Rectal smooth muscle tissue (tissue), 1 donor: ENCODE results near the gene ZNF79.

ENCODE experiments used
- H3K27ac ChIP-seq: one replicate; pipeline ENCODE4 v1.7.0; 2013; ENCODE audit warnings: low read depth, low read length, inconsistent platforms
- H3K27me3 ChIP-seq: one replicate; pipeline ENCODE4 v1.7.0; 2013; ENCODE audit warnings: low read length; ENCODE audit not compliant: control insufficient read depth, insufficient read depth
- H3K36me3 ChIP-seq: one replicate; pipeline ENCODE4 v1.7.0; 2013; ENCODE audit warnings: low read length; ENCODE audit not compliant: control insufficient read depth, insufficient read depth
- H3K4me1 ChIP-seq: one replicate; pipeline ENCODE4 v1.7.0; 2013; ENCODE audit warnings: low read length; ENCODE audit not compliant: control insufficient read depth, insufficient read depth
- H3K4me3 ChIP-seq: one replicate; pipeline ENCODE4 v1.7.0; 2013; ENCODE audit warnings: low read length
- H3K9ac ChIP-seq: one replicate; pipeline ENCODE4 v1.7.0; 2013; ENCODE audit warnings: low read length

The ZNF79 gene

DNA sequence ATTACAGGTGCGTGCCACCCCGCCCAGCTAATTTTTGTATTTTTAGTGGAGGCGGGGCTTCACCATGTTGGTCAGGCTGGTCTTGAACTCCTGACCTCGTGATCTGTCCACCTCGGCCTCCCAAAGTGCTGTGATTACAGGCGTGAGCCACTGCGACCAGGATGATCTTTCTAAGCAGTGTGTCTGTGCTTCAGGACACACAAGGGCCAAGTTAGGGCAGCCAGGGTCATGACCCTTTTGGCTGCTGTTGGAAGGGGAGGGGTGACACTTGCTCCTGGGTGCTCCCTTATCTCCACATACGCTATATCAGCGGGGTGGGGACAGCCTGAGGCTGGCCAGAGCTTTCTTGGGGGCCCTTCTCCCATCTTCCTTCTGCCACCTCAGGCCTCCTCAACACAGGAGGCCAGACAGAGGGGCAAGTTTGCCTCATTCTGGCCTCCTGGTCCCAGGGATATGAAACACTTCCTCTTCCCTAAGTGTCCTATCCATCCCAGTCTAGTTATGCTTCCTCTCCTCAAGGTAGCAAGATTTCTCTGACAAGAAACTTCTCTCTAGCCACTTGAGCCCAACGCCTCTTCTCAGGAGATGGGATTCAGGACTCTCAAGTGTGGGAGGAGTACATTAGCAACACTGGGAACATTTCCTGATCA is 1.9 kb upstream of the ZNF79 start:
- Histone ChIP-seq H3K4me1 (peaks cover 29% of the 10 kb centered on the region), H3K9ac (no peak overlapping the region), H3K4me3 (peak overlapping the region; percentile 100), H3K36me3 (peaks cover 3% of the 10 kb centered on the region), H3K27me3 (no peaks in the 10 kb centered on the region), H3K27ac (peak overlapping the region; percentile 82)

DNA sequence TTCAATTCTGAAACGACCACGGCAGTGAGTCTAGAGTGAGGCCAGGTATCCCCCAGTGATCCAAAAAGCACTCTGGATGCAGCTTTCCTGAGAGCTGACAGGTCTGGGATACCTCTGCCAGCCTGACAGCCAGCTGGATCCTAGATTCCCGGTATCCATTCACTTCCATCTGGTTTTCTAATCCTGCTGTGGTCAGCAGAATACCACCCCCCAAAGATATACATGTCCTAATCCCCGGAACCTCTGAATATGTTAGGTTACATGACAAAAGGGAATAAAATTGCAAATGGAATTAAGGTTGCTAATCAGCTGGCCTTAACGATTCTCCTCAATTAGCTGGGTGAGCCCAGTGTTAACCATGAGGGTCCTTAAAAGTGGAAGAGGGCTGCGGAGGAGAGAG is 1.4 kb upstream of the ZNF79 start:
- Histone ChIP-seq H3K4me3 (peak overlapping the region; percentile 100), H3K9ac (no peak overlapping the region), H3K27me3 (no peaks in the 10 kb centered on the region), H3K4me1 (peaks cover 25% of the 10 kb centered on the region), H3K27ac (peak overlapping the region; percentile 82), H3K36me3 (peaks cover 3% of the 10 kb centered on the region)

GRCh38 chr9:127423476-127423933 is 677 bp upstream of the ZNF79 start:
- H3K36me3 ChIP-seq: no peaks in the 10 kb centered on the region
- H3K4me3 ChIP-seq: peak overlapping the region; percentile 100
- H3K27ac ChIP-seq: peak overlapping the region; percentile 82
- H3K27me3 ChIP-seq: no peaks in the 10 kb centered on the region
- peaks cover 21% of the 10 kb centered on the region for H3K4me1 ChIP-seq
- H3K9ac ChIP-seq: peak overlapping the region; percentile 43

DNA sequence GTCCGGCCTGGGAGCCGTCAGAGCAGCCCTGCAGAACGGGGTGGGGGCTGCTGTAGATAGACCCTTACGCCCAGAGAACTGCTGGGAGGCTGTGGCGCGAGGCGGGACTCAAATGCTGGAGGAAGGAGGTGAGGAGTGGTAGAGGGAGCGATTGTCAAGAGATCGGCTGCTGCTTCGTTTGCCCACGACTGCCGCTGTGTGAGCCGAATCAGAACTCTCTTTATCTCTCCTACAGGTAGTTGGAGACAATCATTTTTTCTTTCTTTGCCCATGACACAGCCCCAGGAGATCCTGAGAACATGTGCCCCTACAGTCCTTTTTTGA is 456 bp downstream of the ZNF79 start:
- Histone ChIP-seq H3K4me1 (peaks cover 21% of the 10 kb centered on the region), H3K27ac (peak overlapping the region; percentile 82), H3K36me3 (no peaks in the 10 kb centered on the region), H3K9ac (peak overlapping the region; percentile 89), H3K27me3 (no peaks in the 10 kb centered on the region), H3K4me3 (peak overlapping the region; percentile 100)

- H3K36me3 ChIP-seq: no peaks in the 10 kb centered on the region
Observed at GRCh38 chr9:127426756-127427155, 2.6 kb downstream of the ZNF79 start.

GRCh38 chr9:127428348-127428747 is 4.2 kb downstream of the ZNF79 start:
- Histone ChIP-seq H3K4me1 (peaks cover 8% of the 10 kb centered on the region), H3K36me3 (peaks cover 3% of the 10 kb centered on the region), H3K9ac (no peak overlapping the region), H3K4me3 (no peak overlapping the region), H3K27me3 (no peaks in the 10 kb centered on the region), H3K27ac (no peak overlapping the region)

More at GRCh38 chr9:127426756-127427155, 2.6 kb downstream of the ZNF79 start:
- Histone ChIP-seq H3K9ac (no peak overlapping the region), H3K27me3 (no peaks in the 10 kb centered on the region), H3K27ac (no peak overlapping the region), H3K4me1 (peaks cover 21% of the 10 kb centered on the region), H3K4me3 (no peak overlapping the region)

GRCh38 chr9:127430415-127430814 is 6.2 kb downstream of the ZNF79 start:
- Histone ChIP-seq H3K4me3 (no peak overlapping the region), H3K27ac (no peak overlapping the region), H3K36me3 (peaks cover 16% of the 10 kb centered on the region), H3K4me1 (peaks cover under 1% of the 10 kb centered on the region), H3K9ac (no peak overlapping the region), H3K27me3 (no peaks in the 10 kb centered on the region)

DNA sequence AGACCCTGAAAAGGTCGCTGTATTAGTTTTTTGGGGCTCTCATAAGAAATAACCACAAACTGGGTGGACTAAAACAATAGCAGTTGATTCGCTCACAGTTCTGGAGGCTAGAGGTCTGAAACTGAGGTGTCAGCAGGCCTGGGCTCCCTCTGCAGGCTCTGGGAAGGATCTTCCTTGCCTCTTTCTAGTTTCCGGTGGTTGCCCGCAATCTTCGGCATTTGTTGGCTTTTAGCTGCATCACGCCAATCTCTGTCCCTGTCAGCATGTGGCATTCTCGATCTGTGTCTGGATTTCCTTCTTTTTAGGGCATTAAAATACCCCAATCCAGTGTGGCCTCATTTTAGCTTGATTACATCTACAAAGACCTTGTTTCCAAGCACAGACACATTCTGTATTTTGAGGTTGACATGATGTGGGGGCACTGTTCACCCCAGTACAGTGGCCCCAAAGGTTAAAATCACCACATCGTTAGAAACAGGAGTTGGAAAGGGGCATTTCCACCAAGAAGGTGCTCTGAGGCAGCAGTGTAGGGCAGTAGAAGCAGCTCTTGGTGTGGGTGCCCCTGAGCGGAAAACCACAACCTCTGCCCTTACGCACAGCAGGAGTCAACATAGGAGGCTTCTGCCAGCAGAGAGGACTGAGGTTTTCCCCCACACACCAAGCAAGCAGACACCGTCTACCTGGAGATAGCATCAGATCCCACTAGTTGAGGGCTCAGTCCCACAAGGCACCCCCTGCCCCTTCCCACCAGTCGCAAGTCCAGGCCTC is 13.5 kb downstream of the ZNF79 start:
- Histone ChIP-seq H3K4me3 (no peak overlapping the region), H3K4me1 (no peaks in the 10 kb centered on the region), H3K36me3 (peaks cover 47% of the 10 kb centered on the region), H3K9ac (no peak overlapping the region), H3K27me3 (no peaks in the 10 kb centered on the region), H3K27ac (peak overlapping the region; percentile 15)

DNA sequence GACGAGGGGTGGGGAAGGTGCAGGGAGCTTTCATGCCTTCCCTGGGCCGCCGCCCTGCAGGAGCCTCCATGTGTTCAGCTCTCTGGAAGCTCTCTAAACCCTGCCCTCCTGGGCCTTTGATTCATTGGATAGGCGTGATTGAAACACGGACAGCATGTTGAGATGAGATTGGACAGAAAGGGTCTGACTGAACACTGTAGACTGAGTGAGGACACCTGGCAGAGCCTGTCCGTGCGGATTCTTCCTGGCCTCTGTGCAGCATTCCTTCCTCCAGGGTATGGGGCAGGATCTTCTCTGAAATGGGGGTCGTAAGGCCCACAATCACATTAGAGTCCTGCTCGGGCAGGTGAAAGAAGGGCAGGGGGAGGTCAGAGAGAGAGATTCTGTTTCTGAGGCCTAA is 14.2 kb downstream of the ZNF79 start:
- Histone ChIP-seq H3K27ac (no peak overlapping the region), H3K4me1 (no peaks in the 10 kb centered on the region), H3K27me3 (no peaks in the 10 kb centered on the region), H3K4me3 (no peak overlapping the region), H3K9ac (no peak overlapping the region), H3K36me3 (peaks cover 43% of the 10 kb centered on the region)

GRCh38 chr9:127444283-127444920 is 20.2 kb downstream of the ZNF79 start:
- Histone ChIP-seq H3K27ac (peak overlapping the region; percentile 40), H3K9ac (no peak overlapping the region), H3K36me3 (peaks cover 41% of the 10 kb centered on the region), H3K4me3 (no peak overlapping the region), H3K4me1 (no peaks in the 10 kb centered on the region), H3K27me3 (no peaks in the 10 kb centered on the region)

DNA sequence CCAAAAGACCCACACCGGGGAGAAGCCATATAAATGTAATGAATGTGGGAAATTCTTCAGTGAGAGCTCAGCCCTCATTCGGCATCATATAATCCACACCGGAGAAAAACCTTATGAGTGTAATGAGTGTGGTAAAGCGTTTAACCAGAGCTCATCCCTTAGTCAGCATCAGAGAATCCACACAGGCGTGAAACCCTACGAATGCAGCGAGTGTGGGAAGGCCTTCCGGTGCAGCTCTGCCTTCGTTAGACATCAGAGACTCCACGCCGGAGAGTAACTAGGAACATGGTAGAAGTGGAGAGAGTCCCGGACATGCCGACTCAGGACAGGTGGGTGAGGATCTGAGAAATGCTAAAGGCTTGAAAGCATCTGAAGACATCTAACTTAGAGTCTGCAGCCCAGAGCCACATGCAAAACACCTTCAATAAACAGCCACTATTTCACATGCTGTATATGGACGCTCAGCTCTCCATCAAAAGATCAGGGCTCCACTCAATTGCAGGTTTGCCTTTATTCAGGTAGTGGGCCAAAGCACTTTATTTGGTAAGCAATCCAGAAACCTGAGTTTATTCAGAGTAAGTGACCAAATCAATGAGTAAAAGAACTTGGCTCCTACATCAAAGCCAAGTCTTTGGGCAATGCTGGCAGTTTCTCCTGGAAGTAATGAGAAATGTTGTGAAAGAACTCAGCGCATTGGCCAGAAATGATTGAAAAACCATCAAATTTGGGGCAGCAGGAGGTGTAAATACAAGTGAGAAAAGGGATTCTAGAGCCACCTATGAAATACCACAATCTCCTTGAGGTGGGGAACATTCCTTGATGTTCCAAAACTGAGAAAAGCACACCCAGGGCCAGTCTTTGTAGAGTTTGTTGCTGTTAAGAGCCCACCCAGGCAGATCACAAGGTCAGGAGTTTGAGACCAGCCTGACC is 21.0 kb downstream of the ZNF79 start:
- Histone ChIP-seq H3K4me1 (peaks cover 4% of the 10 kb centered on the region), H3K4me3 (no peak overlapping the region), H3K27me3 (no peaks in the 10 kb centered on the region), H3K9ac (no peak overlapping the region), H3K36me3 (peaks cover 46% of the 10 kb centered on the region), H3K27ac (no peak overlapping the region)
